ENCODE measurements around the gene UPF2. TPM values are rescaled to one million over a fixed set of nuclear protein-coding genes. Genes with fewer than 3 reads are reported as not detected.
A peak's percentile ranks its signal among the peaks of the same experiment; 100 is the strongest.

Gene UPF2
- polyA plus RNA-seq, 3 donors, result 2.7 to 6.7 (median 4.3) TPM

GRCh38 chr10:12081879-12082557, 39.4 kb upstream of the UPF2 start:
- no peaks in the 10 kb centered on the region for H4K20me1 ChIP-seq (ENCODE audit: insufficient read depth, low read length)
- peaks cover 8 to 21% of the 10 kb centered on the region in 2 donors for H3K36me3 ChIP-seq (replicated peaks in 1 of 2; ENCODE audit: control insufficient read depth in 1 of 2, insufficient read depth in 2 of 2, low read length in 2 of 2)
- H3K27me3 ChIP-seq (ENCODE audit: control insufficient read depth in 2 of 2, insufficient read depth in 2 of 2, low read length in 2 of 2), result no peaks in the 10 kb centered on the region
- Mint-ChIP-seq H3K27ac (peak overlapping the region in 1 of 7 donors; percentile 53), H3K4me3 (no peak overlapping the region), H3K36me3 (peaks cover 33 to 58% of the 10 kb centered on the region in 2 donors), H3K9me3 (peaks cover 0 to 4% (median 0%) of the 10 kb centered on the region in 7 donors), H3K4me1 (peaks cover 13% of the 10 kb centered on the region), H3K27me3 (ENCODE audit: low read depth in 3 of 3) (peaks cover 0 to 2% (median 0%) of the 10 kb centered on the region in 3 donors)
- H3K4me1 ChIP-seq (ENCODE audit: control insufficient read depth in 1 of 2, insufficient read depth in 2 of 2, low read length in 2 of 2), result peaks cover 10 to 13% of the 10 kb centered on the region in 2 donors
- no peaks in the 10 kb centered on the region for H3K9me3 ChIP-seq (replicated peaks in 1 of 2; ENCODE audit: control insufficient read depth in 1 of 2, insufficient read depth in 1 of 2, low read length in 2 of 2)
- H3K4me2 ChIP-seq (replicated peaks; ENCODE audit: extremely low read depth, low read length, poor library complexity, severe bottlenecking), result no peak overlapping the region
- peaks cover 6% of the 10 kb centered on the region for H3K79me2 ChIP-seq (ENCODE audit: insufficient read depth, low read length)
- no peak overlapping the region for H3K4me3 ChIP-seq (replicated peaks in 1 of 3; ENCODE audit: low read depth in 2 of 3, low read length in 3 of 3)
- no peak overlapping the region for H2AFZ ChIP-seq (ENCODE audit: insufficient read depth, low read depth, low read length, poor library complexity, severe bottlenecking)
- no peak for TF ChIP-seq CTCF (IDR thresholded peaks at IDR 0.05)
- WGBS (ENCODE audit: insufficient coverage), result 100% methylated on average over 1 of the region's 6 CpGs
- intact Hi-C loops (cut with micrococcal nuclease), result no loop called here
- H3K27ac ChIP-seq (ENCODE audit: low read depth in 1 of 2, low read length in 2 of 2), result no peak overlapping the region
- DNase-seq, result no peak
- no peak overlapping the region for H3K9ac ChIP-seq (ENCODE audit: insufficient read depth, low read length, poor library complexity, severe bottlenecking)

- 97% methylated on average over 4 of the region's 8 CpGs for WGBS (ENCODE audit: insufficient coverage)
- peaks cover 0 to 2% (median 0%) of the 10 kb centered on the region in 3 donors for H3K27me3 Mint-ChIP-seq (ENCODE audit: low read depth in 3 of 3)
- peak overlapping the region in 1 of 7 donors; percentile 53 for H3K27ac Mint-ChIP-seq
These were observed 38.9 kb upstream of the UPF2 start for GRCh38 chr10:12081470-12081869.

More at GRCh38 chr10:12081470-12081869, 38.9 kb upstream of the UPF2 start:
- Mint-ChIP-seq H3K9me3 (peaks cover 0 to 4% (median 0%) of the 10 kb centered on the region in 7 donors), H3K4me1 (peaks cover 13% of the 10 kb centered on the region), H3K36me3 (peaks cover 29 to 53% of the 10 kb centered on the region in 2 donors), H3K4me3 (no peak overlapping the region)
- H3K36me3 ChIP-seq (replicated peaks in 1 of 2; ENCODE audit: control insufficient read depth in 1 of 2, insufficient read depth in 2 of 2, low read length in 2 of 2), result peaks cover 3 to 16% of the 10 kb centered on the region in 2 donors
- TF ChIP-seq CTCF (IDR thresholded peaks at IDR 0.05), result no peak
- DNase-seq, result no peak
- H3K27me3 ChIP-seq (ENCODE audit: control insufficient read depth in 2 of 2, insufficient read depth in 2 of 2, low read length in 2 of 2), result no peaks in the 10 kb centered on the region
- H3K9ac ChIP-seq (ENCODE audit: insufficient read depth, low read length, poor library complexity, severe bottlenecking), result no peak overlapping the region
- intact Hi-C loops (cut with micrococcal nuclease), result no loop called here
- H3K9me3 ChIP-seq (replicated peaks in 1 of 2; ENCODE audit: control insufficient read depth in 1 of 2, insufficient read depth in 1 of 2, low read length in 2 of 2), result no peaks in the 10 kb centered on the region
- peaks cover 6% of the 10 kb centered on the region for H3K79me2 ChIP-seq (ENCODE audit: insufficient read depth, low read length)
- no peak overlapping the region for H2AFZ ChIP-seq (ENCODE audit: insufficient read depth, low read depth, low read length, poor library complexity, severe bottlenecking)
- H3K4me1 ChIP-seq (ENCODE audit: control insufficient read depth in 1 of 2, insufficient read depth in 2 of 2, low read length in 2 of 2), result peaks cover 10 to 13% of the 10 kb centered on the region in 2 donors
- H3K4me2 ChIP-seq (replicated peaks; ENCODE audit: extremely low read depth, low read length, poor library complexity, severe bottlenecking), result no peak overlapping the region
- no peak overlapping the region for H3K27ac ChIP-seq (ENCODE audit: low read depth in 1 of 2, low read length in 2 of 2)
- H3K4me3 ChIP-seq (replicated peaks in 1 of 3; ENCODE audit: low read depth in 2 of 3, low read length in 3 of 3), result no peak overlapping the region
- no peaks in the 10 kb centered on the region for H4K20me1 ChIP-seq (ENCODE audit: insufficient read depth, low read length)
